ENCODE data around the gene TESPA1. TPM values are rescaled to one million over a fixed set of nuclear protein-coding genes. Genes with fewer than 3 reads are reported as not detected.
"Not testable (repeated sequence)": the region's sequence is repeated elsewhere in the genome, so short reads cannot be mapped to it uniquely, and the experiment has no call there.

The TESPA1 gene
- polyA plus RNA-seq (ENCODE audit: insufficient read length in 3 of 3) = under 1 TPM; 0.12 to 0.30 (median 0.20) TPM
- long read RNA-seq, donor 1 = 0 reads
- long read RNA-seq, donor 2 = 0 reads
- long read RNA-seq, donor 3 = 0 reads
- long read RNA-seq, donor 4 = 0 reads
- long read RNA-seq, donor 5 = 0 reads
- long read RNA-seq, donor 6 = 0 reads
- long read RNA-seq, donor 7 = 0 reads
- long read RNA-seq, donor 8 = 0 reads
- long read RNA-seq, donor 9 = 0 reads
- long read RNA-seq, donor 10 = 0 reads
- long read RNA-seq, donor 11 = 0 reads
- long read RNA-seq, donor 12 = 0 reads
- long read RNA-seq, donor 13 = 0 reads
- long read RNA-seq, donor 14 = 0 reads
- long read RNA-seq, donor 15 = 0 reads
- long read RNA-seq, donor 16 = 0 reads

GRCh38 chr12:54984658-54985376 is at the start of gene TESPA1:
TSS of gene TESPA1 (minus strand) at chr12:54984762. CDS start at chr12:54974562, 10,200 bp downstream.
- DNase-seq = no peak

- DNase-seq = no peak
These were observed 49.7 kb upstream of the TESPA1 start for GRCh38 chr12:55034218-55034617.

- no peak for DNase-seq
These were observed 40.9 kb upstream of the TESPA1 start for GRCh38 chr12:55025508-55025907.

- no peak for DNase-seq
These were observed 40.0 kb upstream of the TESPA1 start for GRCh38 chr12:55024575-55024974.

GRCh38 chr12:55019784-55020183 is 35.2 kb upstream of the TESPA1 start, which contains the start of gene NEUROD4:
TSS of gene NEUROD4 (plus strand) at chr12:55019974. CDS start at chr12:55026440, 6,466 bp downstream.
- peak; percentile 87 for DNase-seq

- DNase-seq = no peak
These were observed 32.9 kb upstream of the TESPA1 start for GRCh38 chr12:55017416-55017925.

GRCh38 chr12:55008944-55009585 is 24.5 kb upstream of the TESPA1 start:
- DNase-seq = no peak

- DNase-seq = no peak
These were observed 17.8 kb upstream of the TESPA1 start for GRCh38 chr12:55002355-55002754.

GRCh38 chr12:55001198-55001868 is 16.8 kb upstream of the TESPA1 start:
- DNase-seq = no peak

- DNase-seq = no peak
These were observed 14.5 kb upstream of the TESPA1 start for GRCh38 chr12:54998958-54999510.

- no peak for DNase-seq
These were observed 13.5 kb upstream of the TESPA1 start for GRCh38 chr12:54997929-54998522.

- no peak for DNase-seq
These were observed 11.6 kb upstream of the TESPA1 start for GRCh38 chr12:54996205-54996604.

- DNase-seq = peak; percentile 62
These were observed 8.7 kb upstream of the TESPA1 start for GRCh38 chr12:54993181-54993835.

- no peak for DNase-seq
These were observed 7.4 kb upstream of the TESPA1 start for GRCh38 chr12:54991991-54992375.

GRCh38 chr12:54991161-54991990 is 6.8 kb upstream of the TESPA1 start:
- no peak for DNase-seq

- no peak for DNase-seq
These were observed 5.3 kb upstream of the TESPA1 start for GRCh38 chr12:54989829-54990228.

- no peak for DNase-seq
These were observed 4.0 kb upstream of the TESPA1 start for GRCh38 chr12:54988402-54989054.

- no peak for DNase-seq
These were observed 3.2 kb upstream of the TESPA1 start for GRCh38 chr12:54987611-54988231.

- DNase-seq = not testable (repeated sequence)
These were observed 2.2 kb upstream of the TESPA1 start for GRCh38 chr12:54986773-54987172.
